Gastroesophageal sphincter (tissue), 3 donors: ENCODE measurements around the gene TANC1.

Experiments
- EP300 ChIP-seq: sonication (generic); formaldehyde crosslinking; IDR thresholded peaks from one replicate; pipeline ENCODE4 v1.6.1; 2017; ENCODE audit warnings: antibody characterized with exemption, mild to moderate bottlenecking
- POLR2A ChIP-seq, 2 donors: fragments of 450-650 bp; IDR thresholded peaks; one replicate each; pipeline ENCODE4 v1.6.1; 2017; ENCODE audit warnings: antibody characterized with exemption in 2 of 2, mild to moderate bottlenecking in 2 of 2, moderate library complexity in 1 of 2
- POLR2AphosphoS5 ChIP-seq: sonication (generic); formaldehyde crosslinking; IDR thresholded peaks from one replicate; pipeline ENCODE4 v1.6.1; 2017; ENCODE audit warnings: antibody characterized with exemption
- TF ChIP-seq, protein P1 (sequence below), 4 experiments: fragments of 200-600 bp in 2 of 4; fragments of 450-650 bp in 2 of 4; sonication (generic) in 1 of 4; IDR thresholded peaks; one replicate each; pipeline ENCODE4 v1.5.1; 2017 to 2019; ENCODE audit warnings: antibody characterized with exemption in 4 of 4, mild to moderate bottlenecking in 2 of 4, moderate library complexity in 2 of 4

GRCh38 chr2:159160954-159161353, 192.5 kb downstream of the TANC1 start:
- TF ChIP-seq, protein P1, sequence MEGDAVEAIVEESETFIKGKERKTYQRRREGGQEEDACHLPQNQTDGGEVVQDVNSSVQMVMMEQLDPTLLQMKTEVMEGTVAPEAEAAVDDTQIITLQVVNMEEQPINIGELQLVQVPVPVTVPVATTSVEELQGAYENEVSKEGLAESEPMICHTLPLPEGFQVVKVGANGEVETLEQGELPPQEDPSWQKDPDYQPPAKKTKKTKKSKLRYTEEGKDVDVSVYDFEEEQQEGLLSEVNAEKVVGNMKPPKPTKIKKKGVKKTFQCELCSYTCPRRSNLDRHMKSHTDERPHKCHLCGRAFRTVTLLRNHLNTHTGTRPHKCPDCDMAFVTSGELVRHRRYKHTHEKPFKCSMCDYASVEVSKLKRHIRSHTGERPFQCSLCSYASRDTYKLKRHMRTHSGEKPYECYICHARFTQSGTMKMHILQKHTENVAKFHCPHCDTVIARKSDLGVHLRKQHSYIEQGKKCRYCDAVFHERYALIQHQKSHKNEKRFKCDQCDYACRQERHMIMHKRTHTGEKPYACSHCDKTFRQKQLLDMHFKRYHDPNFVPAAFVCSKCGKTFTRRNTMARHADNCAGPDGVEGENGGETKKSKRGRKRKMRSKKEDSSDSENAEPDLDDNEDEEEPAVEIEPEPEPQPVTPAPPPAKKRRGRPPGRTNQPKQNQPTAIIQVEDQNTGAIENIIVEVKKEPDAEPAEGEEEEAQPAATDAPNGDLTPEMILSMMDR (IDR thresholded peaks at IDR 0.05): no peak
- TF ChIP-seq POLR2A (IDR thresholded peaks at IDR 0.05) (no peak), EP300 (no peak), POLR2AphosphoS5 (no peak)
